GM21529 (cell line): ENCODE measurements around the gene EPS8.
A peak's percentile ranks its signal among the peaks of the same experiment; 100 is the strongest.

Source experiments
- ATAC-seq: cut with Tn5 transposase; IDR thresholded peaks from one replicate; pipeline ENCODE4 v1.9.1; 2021; ENCODE audit not compliant: unreplicated experiment

EPS8 gene

GRCh38 chr12:15693228-15693911, 95.8 kb downstream of the EPS8 start:
- ATAC-seq, result no peak

GRCh38 chr12:15691388-15691787, 97.8 kb downstream of the EPS8 start:
- no peak for ATAC-seq

GRCh38 chr12:15690320-15690719, 98.9 kb downstream of the EPS8 start:
- ATAC-seq, result no peak

GRCh38 chr12:15689751-15690191, 99.4 kb downstream of the EPS8 start:
- no peak for ATAC-seq

- no peak for ATAC-seq
Observed at GRCh38 chr12:15688838-15689625, 100.2 kb downstream of the EPS8 start.

GRCh38 chr12:15688202-15688736, 100.9 kb downstream of the EPS8 start:
- peak; percentile 58 for ATAC-seq

- no peak for ATAC-seq
Observed at GRCh38 chr12:15687583-15687982, 101.6 kb downstream of the EPS8 start.

GRCh38 chr12:15684896-15685658, 104.1 kb downstream of the EPS8 start:
- no peak for ATAC-seq

- ATAC-seq, result no peak
Observed at GRCh38 chr12:15682826-15683225, 106.4 kb downstream of the EPS8 start.

GRCh38 chr12:15679151-15679550, 110.0 kb downstream of the EPS8 start:
- no peak for ATAC-seq

GRCh38 chr12:15677726-15678201, 111.4 kb downstream of the EPS8 start:
- ATAC-seq, result no peak

GRCh38 chr12:15677228-15677627, 112.0 kb downstream of the EPS8 start:
- no peak for ATAC-seq

- no peak for ATAC-seq
Observed at GRCh38 chr12:15672671-15673270, 116.4 kb downstream of the EPS8 start.

GRCh38 chr12:15670756-15671155, 118.4 kb downstream of the EPS8 start:
- no peak for ATAC-seq

- no peak for ATAC-seq
Observed at GRCh38 chr12:15669256-15669948, 119.8 kb downstream of the EPS8 start.

GRCh38 chr12:15664491-15664890, 124.7 kb downstream of the EPS8 start:
- ATAC-seq, result no peak

- ATAC-seq, result no peak
Observed at GRCh38 chr12:15662983-15663659, 126.1 kb downstream of the EPS8 start.

- ATAC-seq, result no peak
Observed at GRCh38 chr12:15662303-15662980, 126.7 kb downstream of the EPS8 start.

GRCh38 chr12:15651371-15651770, 137.8 kb downstream of the EPS8 start:
- ATAC-seq, result no peak
